K562 (cell line): Measurements from ENCODE around the gene PLTP. TPM values are rescaled to one million over a fixed set of nuclear protein-coding genes. Genes with fewer than 3 reads are reported as not detected.

Experiments
- CBX2 ChIP-seq: fragments of 200-600 bp; sonication (generic); IDR thresholded peaks from one replicate; pipeline ENCODE4 v1.6.1; 2012; ENCODE audit warnings: mild to moderate bottlenecking, low read length, inconsistent platforms; ENCODE audit not compliant: insufficient read depth, poor library complexity, severe bottlenecking
- CCAR2 ChIP-seq: fragments of 200-400 bp; formaldehyde crosslinking; IDR thresholded peaks from 2 replicates; pipeline ENCODE4 v1.6.1; 2017; ENCODE audit warnings: mild to moderate bottlenecking, low read depth, low read length
- DMBX1 ChIP-seq: fragments of 250-450 bp; sonication (Bioruptor Pico); IDR thresholded peaks from 2 replicates; pipeline ENCODE4 v1.8.0; 2022; ENCODE audit warnings: inconsistent platforms, mild to moderate bottlenecking, moderate library complexity, borderline replicate concordance
- EP400 ChIP-seq: fragments of 450-650 bp; IDR thresholded peaks from 2 replicates; pipeline ENCODE4 v1.6.1; 2017; ENCODE audit warnings: antibody characterized with exemption, mild to moderate bottlenecking, moderate library complexity
- FIP1L1 ChIP-seq: fragments of 200-400 bp; formaldehyde crosslinking; IDR thresholded peaks from 2 replicates; pipeline ENCODE4 v1.6.1; 2018; ENCODE audit warnings: mild to moderate bottlenecking, low read depth, low read length; ENCODE audit not compliant: poor library complexity, severe bottlenecking
- GTF2B ChIP-seq: IDR thresholded peaks from 2 replicates; pipeline ENCODE4 v1.6.1; 2011; ENCODE audit not compliant: insufficient read length; ENCODE audit errors: extremely low read depth
- IRF1 ChIP-seq: sonication (generic); formaldehyde crosslinking; IDR thresholded peaks from 2 replicates; pipeline ENCODE4 v1.8.0; 2022; ENCODE audit warnings: missing genetic modification reagents, mild to moderate bottlenecking, borderline replicate concordance
- MYC ChIP-seq, 2 experiments: fragments of 250-450 bp in 1 of 2; sonication (Bioruptor Pico) in 1 of 2; IDR thresholded peaks; 2 replicates each; pipeline versions ENCODE4 v1.5.1 to v1.6.1; 2012 to 2021; ENCODE audit warnings: low read depth in 2 of 2, borderline replicate concordance in 1 of 2, improper control_type of control experiment in 1 of 2, low read length in 1 of 2, mild to moderate bottlenecking in 1 of 2, moderate library complexity in 1 of 2
- NCOA6 ChIP-seq: fragments of 450-650 bp; IDR thresholded peaks from 2 replicates; pipeline ENCODE4 v1.6.1; 2017; ENCODE audit warnings: mild to moderate bottlenecking
- NR3C1 ChIP-seq: sonication (generic); formaldehyde crosslinking; IDR thresholded peaks from 2 replicates; pipeline ENCODE4 v1.8.1; 2022; ENCODE audit warnings: missing genetic modification reagents
- NUFIP1 ChIP-seq: fragments of 450-650 bp; IDR thresholded peaks from 2 replicates; pipeline ENCODE4 v1.6.1; 2018; ENCODE audit not compliant: partially characterized antibody
- RFX1 ChIP-seq: fragments of 450-650 bp; IDR thresholded peaks from 2 replicates; pipeline ENCODE4 v1.6.1; 2016; ENCODE audit warnings: mild to moderate bottlenecking, moderate library complexity
- SNRNP70 ChIP-seq: fragments of 200-400 bp; formaldehyde crosslinking; optimal IDR thresholded peaks from 2 replicates; pipeline ENCODE3; 2017; ENCODE audit warnings: low read depth, low read length
- SUPT5H ChIP-seq: fragments of 450-650 bp; IDR thresholded peaks from 2 replicates; pipeline ENCODE4 v1.6.1; 2016
- TCF15 ChIP-seq: fragments of 250-450 bp; sonication (Bioruptor Pico); IDR thresholded peaks from 2 replicates; pipeline ENCODE4 v1.8.0; 2022; ENCODE audit warnings: moderate library complexity, mild to moderate bottlenecking, inconsistent platforms
- THAP12 ChIP-seq: fragments of 250-450 bp; sonication (Bioruptor Pico); IDR thresholded peaks from 2 replicates; pipeline ENCODE4 v1.9.0; 2021; ENCODE audit warnings: mild to moderate bottlenecking, inconsistent platforms
- THRAP3 ChIP-seq: fragments of 450-650 bp; IDR thresholded peaks from 2 replicates; pipeline ENCODE4 v1.6.1; 2016; ENCODE audit warnings: mild to moderate bottlenecking, inconsistent platforms, borderline replicate concordance
- USF2 ChIP-seq: sonication (generic); formaldehyde crosslinking; IDR thresholded peaks from 2 replicates; pipeline ENCODE4 v1.5.0; 2020; ENCODE audit warnings: missing genetic modification reagents
- ZBTB1 ChIP-seq: sonication (generic); formaldehyde crosslinking; IDR thresholded peaks from 2 replicates; pipeline ENCODE4 v1.8.1; 2023; ENCODE audit warnings: missing genetic modification reagents, low read depth, mild to moderate bottlenecking, borderline replicate concordance
- ZNF655 ChIP-seq: fragments of 250-450 bp; sonication (Bioruptor Pico); IDR thresholded peaks from 2 replicates; pipeline ENCODE4 v1.5.0; 2021
- polyA plus RNA-seq, 8 experiments: library from polyadenylated mRNA; depleted of rRNA in 4 of 8; stranded (reverse) in 5 of 8; unstranded in 3 of 8; fragments of >200 nt; fragmentation: Nextera tagmentation in 2 of 8; fragmentation: Illumina TruSeq in 1 of 8; extraction: Ambion mirVana in 2 of 8; extraction: Trizol in 1 of 8; gene quantifications; 2 replicates each; pipeline versions ENCODE4 v1.2.1 to v1.2.3, GENCODE V29; 2011 to 2014; ENCODE audit warnings: inconsistent platforms in 1 of 8, missing spikeins in 1 of 8
- total RNA-seq, 7 experiments: library from RNA; depleted of rRNA in 6 of 7; stranded (reverse); fragments of >200 nt in 6 of 7; fragmentation: Illumina TruSeq in 2 of 7; extraction: Trizol in 2 of 7; gene quantifications; 2 replicates each; pipeline versions ENCODE4 v1.2.1 to v1.2.3, GENCODE V29; 2011 to 2021; ENCODE audit warnings: low replicate concordance in 1 of 7

Gene PLTP
- total and polyA plus RNA-seq, 9 of the 15 experiments (the other 6 are each of a cell fraction or from before 2014, with no cell fraction given): 2.8 to 29.3 (median 17.6) TPM

GRCh38 chr20:45890985-45891983 lies 20.7 kb downstream of the PLTP start, which contains the start of the genes CTSA and NEURL2 (continued):
- TF ChIP-seq GTF2B: no peak
- peak; percentile 59; the same call in 1 of the 2 replicates for TF ChIP-seq DMBX1 (CRISPR knock-in tag)
- no peak for TF ChIP-seq CCAR2
- no peak for TF ChIP-seq RFX1
- TF ChIP-seq ZNF655 (CRISPR knock-in tag): no peak
- no peak for TF ChIP-seq NUFIP1
- TF ChIP-seq EP400: peak; percentile 92
- no peak for TF ChIP-seq SNRNP70
- peak; percentile 100 for TF ChIP-seq USF2
- no peak for TF ChIP-seq NR3C1
- peak; percentile 65; the same call in 1 of the 2 replicates for TF ChIP-seq SUPT5H
- no peak for TF ChIP-seq ZBTB1 (CRISPR knock-in tag)
- TF ChIP-seq MYC (IDR thresholded peaks at IDR 0.05; ENCODE audit: low read depth, low read length): peak; percentile 84
- peak; percentile 78; the same call in 1 of the 2 replicates for TF ChIP-seq MYC (CRISPR knock-in tag; IDR thresholded peaks at IDR 0.05; ENCODE audit: borderline replicate concordance, low read depth)
- TF ChIP-seq THAP12 (CRISPR knock-in tag): peak; percentile 30; the same call in 1 of the 2 replicates
- TF ChIP-seq TCF15: no peak
- TF ChIP-seq THRAP3: no peak
- TF ChIP-seq FIP1L1: peak; percentile 67
- TF ChIP-seq CBX2: no peak
- TF ChIP-seq IRF1 (CRISPR knock-in tag): no peak
- no peak for TF ChIP-seq NCOA6
- TF ChIP-seq, all 486 proteins: peak for 155
